Stimulated activated CD4-positive, alpha-beta T cell treated with anti-CD3 and anti-CD28 coated beads, Interleukin-15, amount 100 ng/mL, for 48 hours (primary cell): ENCODE measurements around the gene ZNF419.
"Not testable (repeated sequence)": the region's sequence is repeated elsewhere in the genome, so short reads cannot be mapped to it uniquely, and the experiment has no call there.

ENCODE experiments used
- DNase-seq, 2 donors: peaks; one replicate each; pipeline ENCODE4 v3.0.0-alpha.2; 2020; ENCODE audit warnings: low read depth in 2 of 2

ZNF419 gene

DNA sequence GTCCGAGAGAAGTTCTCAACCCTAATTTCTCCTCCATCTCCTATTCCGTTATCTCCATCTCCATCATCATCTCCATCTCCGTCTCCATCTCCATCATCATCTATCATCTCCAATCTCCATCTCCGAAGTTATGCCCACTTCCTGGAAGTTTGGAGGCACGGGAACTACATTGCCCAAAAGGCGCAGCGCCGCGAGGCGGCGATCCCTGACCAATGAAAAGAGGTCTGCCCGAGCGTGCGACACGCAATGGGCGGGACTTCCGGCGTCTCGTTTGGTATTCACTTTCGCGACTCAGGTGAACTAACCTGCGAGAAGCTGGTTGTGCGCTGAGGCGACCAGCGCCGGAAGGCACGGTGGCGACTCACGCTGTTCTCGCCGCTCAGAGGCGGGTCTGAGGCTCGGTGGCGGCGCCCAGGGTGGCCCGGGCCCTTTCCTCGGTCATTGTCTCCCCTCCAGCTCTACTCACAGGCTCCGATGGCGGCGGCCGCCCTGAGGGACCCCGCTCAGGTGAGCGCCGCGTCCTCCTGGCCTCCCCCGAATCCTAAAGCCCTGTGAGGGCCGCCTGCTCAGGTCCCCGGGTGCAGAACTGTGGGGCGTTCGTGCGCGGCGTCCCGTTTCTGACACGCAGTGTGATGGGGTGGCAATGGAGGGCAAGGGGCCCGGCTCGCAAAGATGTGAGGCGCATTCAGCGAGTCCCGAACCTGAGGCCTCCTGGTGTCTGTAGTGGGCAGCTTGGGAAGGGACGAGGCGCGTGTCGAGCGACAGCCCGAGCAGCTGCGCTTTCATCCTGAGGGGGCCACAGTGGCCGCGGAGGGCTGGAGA is at the start of gene ZNF419:
TSS of gene ZNF419 (plus strand) at position 274 of the 822 bp plus-strand sequence. CDS start at position 475, 201 bp downstream.
- peak; percentile 79 to 89 for DNase-seq

DNA sequence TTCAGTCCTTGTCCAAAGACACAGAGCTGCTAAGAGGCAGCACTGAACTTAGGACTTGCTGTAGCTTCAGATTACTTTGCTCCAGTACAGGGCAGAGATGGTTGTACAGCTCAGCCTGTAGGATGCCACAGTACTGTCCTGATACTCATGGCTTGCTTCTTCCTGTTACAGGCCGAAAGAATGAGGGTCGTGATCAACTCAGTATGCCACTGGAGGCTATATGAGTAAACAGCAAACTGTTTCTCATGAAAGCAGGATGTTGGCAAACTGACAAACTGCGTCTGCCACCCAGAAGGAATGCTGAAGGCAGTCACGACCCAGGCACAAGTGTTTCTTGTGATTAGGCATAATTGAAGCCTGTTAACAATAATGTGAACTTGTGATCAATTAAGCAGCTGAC is 49.6 kb upstream of the ZNF419 start:
- no peak for DNase-seq

- no peak for DNase-seq
Measured at GRCh38 chr19:57438925-57439324, 48.6 kb upstream of the ZNF419 start.

DNA sequence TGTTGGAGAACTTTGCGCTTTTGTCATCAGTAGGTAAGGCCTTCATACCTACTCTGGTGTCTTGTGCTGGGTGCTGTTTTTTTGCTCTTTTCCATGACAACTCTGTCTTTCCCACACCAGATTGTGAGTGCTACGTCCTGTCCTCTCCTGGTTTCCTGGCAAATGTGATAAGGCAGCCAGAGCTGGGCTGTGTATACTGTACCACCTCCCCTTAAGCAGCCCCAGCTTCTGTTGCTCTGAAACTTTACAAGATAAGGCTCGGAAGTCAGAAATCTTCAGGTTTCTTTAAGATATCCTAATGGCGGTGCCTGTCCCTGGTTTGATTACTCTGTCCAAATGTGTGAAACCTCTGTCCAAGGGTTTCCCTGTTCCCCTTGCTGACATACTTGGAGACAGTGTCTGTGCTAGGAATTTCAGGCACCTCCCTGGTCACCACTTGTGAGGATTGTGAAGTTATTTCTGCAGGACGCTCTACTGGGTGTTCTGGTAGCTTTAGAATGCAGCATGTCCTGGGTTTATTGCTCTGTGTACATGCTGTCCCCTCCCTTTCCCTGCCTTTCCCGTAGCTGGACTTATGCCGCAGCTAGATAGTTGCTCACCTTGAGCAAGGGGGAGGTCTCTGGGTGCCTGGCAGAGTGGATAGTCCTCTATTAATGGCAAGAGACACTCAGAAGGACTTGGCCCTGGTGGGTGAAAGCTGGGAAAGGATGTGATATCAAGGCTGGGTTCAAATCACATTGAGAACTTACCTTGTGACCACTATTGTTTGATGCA is 45.4 kb upstream of the ZNF419 start:
- no peak for DNase-seq

DNA sequence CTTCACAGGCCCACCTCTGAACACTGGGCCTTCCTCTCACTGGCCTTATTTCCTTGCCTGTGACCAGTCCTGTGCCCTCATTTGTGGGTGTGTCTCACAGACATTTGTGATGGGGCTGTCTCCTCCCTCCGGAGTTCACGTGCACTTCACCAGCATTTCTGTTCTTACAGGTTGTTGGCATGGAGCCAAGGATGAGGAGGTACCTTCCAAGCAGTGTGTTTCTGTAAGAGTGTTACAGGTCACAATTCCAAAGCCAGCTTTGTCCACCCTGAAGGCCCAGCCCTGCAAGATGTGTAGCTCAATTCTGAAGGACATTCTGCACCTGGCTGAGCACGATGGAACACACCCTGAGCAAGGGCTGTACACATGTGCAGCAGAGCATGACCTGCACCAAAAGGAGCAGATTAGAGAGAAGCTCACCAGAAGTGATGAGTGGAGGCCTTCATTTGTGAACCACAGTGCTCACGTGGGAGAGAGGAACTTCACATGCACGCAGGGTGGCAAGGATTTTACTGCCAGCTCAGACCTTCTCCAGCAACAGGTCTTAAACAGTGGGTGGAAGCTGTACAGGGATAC is 44.3 kb upstream of the ZNF419 start:
- no peak for DNase-seq

DNA sequence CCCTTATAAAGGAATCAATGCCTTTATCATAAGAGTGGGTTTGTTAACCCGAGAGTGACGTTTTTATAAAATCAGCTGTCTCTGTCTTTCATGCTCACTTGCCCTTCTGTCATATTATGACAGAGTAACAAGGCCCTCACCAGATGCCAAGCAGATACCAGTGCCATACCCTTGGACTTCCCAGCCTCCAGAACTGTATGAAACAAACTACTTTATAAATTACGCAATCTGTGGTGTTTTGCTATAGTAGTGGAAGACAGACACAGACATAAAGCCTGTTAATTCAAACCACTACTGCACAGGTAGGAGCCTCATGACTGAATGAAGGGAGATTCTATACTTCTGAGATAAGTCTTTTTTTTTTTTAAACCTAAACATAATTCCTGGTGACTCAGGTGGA is 35.2 kb upstream of the ZNF419 start:
- DNase-seq: no peak

DNA sequence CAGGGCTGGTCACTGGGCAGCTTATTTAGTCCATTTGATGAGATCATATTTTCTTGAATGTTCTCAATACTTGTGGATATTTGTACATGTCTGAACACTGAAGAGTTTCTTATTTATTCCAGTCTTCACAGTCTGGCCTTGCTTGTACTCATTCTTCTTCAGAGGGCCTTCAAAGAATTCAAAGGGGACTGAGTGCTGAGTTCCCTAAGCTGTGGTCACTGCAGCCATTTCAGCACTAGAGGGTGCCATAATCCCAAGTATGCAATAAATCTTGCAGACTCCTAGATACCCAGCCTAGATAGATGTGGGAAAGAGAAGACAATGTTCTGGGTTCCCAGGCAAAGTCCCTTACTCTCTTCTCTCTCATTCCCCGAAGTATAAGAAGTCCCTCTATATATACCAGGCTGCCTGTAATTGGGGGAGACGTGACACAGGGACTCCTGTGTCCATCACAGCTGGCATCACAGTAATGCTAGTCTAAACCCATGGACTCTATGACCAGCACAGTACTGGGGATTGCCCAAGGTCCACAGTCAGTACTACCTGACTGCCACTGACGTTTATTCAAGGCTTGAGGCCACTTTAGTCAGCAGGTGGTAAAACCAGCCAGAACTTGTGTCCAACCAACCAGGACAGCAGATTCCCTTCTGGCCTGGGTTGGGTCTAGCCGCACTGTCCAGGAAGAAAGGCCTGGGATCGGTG is 21.7 kb upstream of the ZNF419 start:
- DNase-seq: peak in 1 of 2 donors; percentile 7

GRCh38 chr19:57466489-57466888 is 21.1 kb upstream of the ZNF419 start:
- no peak for DNase-seq

DNA sequence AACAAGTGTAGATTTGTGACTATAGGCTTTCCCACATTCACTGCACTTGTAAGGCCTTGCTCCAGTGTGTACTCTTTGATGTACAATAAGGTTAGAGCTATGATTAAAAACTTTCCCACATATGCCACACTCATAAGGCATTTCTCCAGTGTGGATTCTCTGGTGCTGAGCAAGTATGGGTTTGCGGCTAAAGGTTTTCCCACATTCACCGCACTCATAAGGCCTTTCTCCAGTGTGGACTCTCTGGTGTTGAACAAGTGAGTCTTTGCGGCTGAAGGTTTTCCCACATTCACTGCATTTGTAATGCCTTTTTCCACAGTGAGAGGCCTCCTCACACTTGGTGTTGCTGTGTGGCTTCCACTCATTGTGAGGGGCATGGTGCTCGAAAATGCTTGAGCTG is 13.9 kb upstream of the ZNF419 start:
- no peak for DNase-seq

DNA sequence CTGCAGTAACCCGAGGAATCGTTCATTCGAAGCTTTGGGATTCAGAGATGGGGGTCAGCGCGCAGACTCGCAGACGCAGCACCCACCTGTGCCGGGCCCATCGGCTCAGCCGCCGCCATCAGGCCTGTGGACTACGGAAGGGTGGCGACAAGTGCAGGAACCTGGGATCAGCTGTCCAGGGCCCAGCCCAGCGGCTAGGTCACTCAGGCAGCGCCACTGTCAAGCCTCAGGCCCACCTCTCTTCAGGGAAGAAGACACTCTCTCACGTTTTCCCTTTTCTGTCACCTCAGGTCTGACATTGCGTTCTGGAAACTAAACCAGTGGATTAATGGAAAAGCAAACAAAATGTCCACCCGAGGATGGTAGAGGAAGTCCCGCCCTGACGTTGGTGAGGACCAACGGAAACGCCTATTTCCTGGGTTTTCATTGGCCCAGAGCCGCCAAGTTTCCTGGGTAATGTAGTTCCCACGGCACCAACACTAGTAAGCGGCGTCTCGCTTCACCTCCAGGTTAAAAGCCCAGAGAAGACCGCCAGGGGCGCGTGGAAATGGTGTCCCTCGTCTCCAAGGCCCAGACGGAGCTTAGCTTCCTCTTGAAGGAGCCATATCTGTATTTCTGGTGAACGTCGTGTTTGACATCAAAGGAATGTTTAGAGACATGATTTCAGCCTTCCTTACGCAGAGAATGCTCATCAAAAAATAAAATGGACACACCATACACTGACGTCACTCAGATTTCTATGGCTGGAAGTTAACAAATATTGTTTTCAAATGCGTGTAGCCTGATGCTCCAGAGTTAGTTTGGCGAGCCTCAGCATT is 10.2 kb upstream of the ZNF419 start, which contains the start of gene ZNF772:
TSS of gene ZNF772 (minus strand) at position 376 of the 818 bp plus-strand sequence. CDS start at position 119, 257 bp downstream.
- peak; percentile 80 to 82 for DNase-seq

GRCh38 chr19:57488299-57488644 is 722 bp downstream of the ZNF419 start:
- DNase-seq: not testable (repeated sequence)

DNA sequence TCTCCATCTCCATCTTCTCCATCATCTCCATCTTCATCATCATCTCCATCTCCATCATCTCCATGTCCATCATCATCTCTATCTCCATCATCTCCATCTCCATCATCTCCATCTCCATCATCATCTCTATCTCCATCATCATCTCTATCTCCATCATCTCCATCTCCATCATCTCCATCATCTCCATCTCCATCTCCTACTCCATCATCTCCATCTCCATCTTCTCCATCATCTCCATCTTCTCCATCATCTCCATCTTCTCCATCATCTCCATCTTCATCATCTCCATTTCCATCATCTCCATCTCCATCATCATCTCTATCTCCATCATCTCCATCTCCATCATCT is 11.8 kb downstream of the ZNF419 start:
- DNase-seq: not testable (repeated sequence)

GRCh38 chr19:57499680-57500395 is 12.3 kb downstream of the ZNF419 start, which contains the start of gene ZNF773:
ZNF773 (plus strand) TSS chr19:57499938; CDS start chr19:57500081, 143 bp downstream.
- DNase-seq: peak; percentile 92 to 93

- not testable (repeated sequence) for DNase-seq
Measured at GRCh38 chr19:57500400-57500799, 12.8 kb downstream of the ZNF419 start.

DNA sequence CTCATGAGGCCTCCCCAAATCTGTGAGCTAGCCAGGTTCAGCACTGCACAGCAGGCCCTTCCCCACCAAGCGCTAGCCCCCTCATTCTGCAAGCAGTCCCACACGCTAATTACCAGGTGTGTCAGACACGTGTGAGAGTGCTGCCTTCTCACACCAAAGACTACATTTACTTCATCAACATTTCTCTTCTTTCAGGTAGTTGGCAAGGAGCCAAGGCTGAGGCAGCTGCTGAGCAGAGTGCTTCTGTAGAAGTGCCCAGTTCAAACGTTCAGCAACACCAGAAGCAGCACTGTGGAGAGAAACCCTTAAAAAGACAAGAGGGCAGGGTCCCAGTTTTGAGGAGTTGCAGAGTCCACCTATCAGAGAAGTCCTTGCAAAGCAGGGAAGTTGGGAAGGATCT is 18.6 kb downstream of the ZNF419 start:
- DNase-seq: no peak

DNA sequence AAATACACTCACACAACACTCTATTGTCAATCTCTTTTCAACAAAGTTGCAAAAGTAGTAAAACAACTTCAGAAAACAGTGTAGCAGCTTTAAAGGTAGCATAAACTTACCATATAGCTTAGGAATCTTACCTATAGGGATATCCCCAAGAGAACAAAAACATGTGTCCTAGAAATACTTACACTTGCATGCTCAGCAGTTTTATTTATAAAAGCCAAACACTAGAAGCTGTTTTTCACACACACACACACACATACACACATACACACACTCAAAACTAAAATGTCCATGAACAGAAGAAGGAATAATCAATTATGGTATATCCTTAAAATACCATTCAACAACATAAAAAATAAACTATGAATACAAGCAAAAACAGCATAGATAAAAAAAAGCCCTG is 23.9 kb downstream of the ZNF419 start:
- DNase-seq: no peak

DNA sequence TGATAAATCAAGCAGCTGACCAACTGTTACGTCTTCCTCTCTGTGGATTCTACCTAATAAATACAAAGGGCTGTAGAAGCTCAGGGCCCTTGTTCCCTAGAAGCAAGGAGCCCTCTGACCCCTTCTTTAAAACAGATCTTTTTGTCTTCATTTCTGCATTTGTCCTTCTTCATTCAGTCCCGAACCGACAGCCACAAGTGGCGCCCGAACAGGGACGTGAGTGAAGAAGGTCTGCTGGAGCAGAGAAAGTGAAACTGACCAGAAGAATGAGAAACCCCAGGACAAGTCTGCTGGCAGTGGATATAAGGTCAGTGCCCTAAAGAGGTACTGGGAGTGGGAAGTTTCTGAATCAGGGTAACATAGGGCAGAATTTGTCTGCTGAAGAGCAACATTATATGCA is 25.3 kb downstream of the ZNF419 start:
- DNase-seq: no peak

- DNase-seq: no peak
Measured at GRCh38 chr19:57515255-57515654, 27.7 kb downstream of the ZNF419 start.

- not testable (repeated sequence) for DNase-seq
Measured at GRCh38 chr19:57518021-57518420, 30.5 kb downstream of the ZNF419 start.

DNA sequence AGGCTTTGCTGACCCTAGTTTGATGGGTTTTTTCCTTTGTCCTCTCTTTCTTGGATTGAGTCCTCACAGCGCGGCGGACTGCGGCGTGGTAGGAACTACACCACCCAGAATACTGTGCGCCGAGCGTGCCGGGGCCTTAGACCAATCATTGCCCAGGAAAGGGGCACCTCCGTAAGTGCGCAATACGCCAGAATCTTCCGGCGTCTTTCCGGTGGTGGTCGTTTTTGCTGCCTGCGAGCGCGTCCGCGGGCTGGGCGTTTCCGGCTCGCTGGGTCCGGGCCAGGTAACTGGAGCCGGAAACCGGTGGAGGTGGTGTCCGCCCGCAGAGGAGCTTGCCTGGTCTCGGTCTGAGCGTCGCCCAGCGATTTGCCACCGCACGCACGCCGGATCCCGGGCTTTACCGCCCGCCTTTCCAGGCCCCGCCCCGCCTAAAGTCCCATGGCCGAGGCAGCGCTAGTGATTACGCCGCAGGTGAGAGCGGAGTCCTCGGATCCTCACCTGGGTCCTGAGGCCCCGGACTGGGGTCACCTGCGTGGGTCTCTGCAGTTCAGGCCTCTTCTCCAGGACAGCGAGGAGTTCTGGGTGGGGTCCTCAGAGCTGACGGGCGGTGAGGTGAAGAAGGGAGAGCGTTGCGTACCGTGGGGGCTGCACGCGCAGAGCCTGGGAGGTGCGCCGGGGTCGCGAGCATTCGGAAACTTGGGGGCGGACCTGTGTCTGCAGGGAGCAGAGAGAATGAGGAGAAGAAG is 39.8 kb downstream of the ZNF419 start, which contains the start of gene ZNF549:
TSS of gene ZNF549 (plus strand) at position 221 of the 746 bp plus-strand sequence. CDS start at position 439, 218 bp downstream.
- DNase-seq: peak; percentile 81 to 83
